ENCODE results near the gene PHKG1.
A peak's percentile ranks its signal among the peaks of the same experiment; 100 is the strongest.
"Not testable (repeated sequence)": the region's sequence is repeated elsewhere in the genome, so short reads cannot be mapped to it uniquely, and the experiment has no call there.

PHKG1 gene

GRCh38 chr7:56074371-56074791 lies 18.4 kb downstream of the PHKG1 start:
- Mint-ChIP-seq H3K4me3 (no peak overlapping the region), H3K4me1 (peaks cover 4% of the 10 kb centered on the region), H3K27me3 (no peaks in the 10 kb centered on the region), H3K27ac (no peak overlapping the region), H3K9me3 (no peaks in the 10 kb centered on the region), H3K36me3 (peaks cover 18% of the 10 kb centered on the region)
- peak; percentile 75 for DNase-seq (ENCODE audit: low spot score in 2 of 2)
- peak; percentile 91 for ATAC-seq (ENCODE audit: low read depth)

GRCh38 chr7:56066376-56066775 lies 26.4 kb downstream of the PHKG1 start:
- H3K27ac Mint-ChIP-seq; ATAC-seq (ENCODE audit: low read depth); H3K27me3 Mint-ChIP-seq; H3K4me3 Mint-ChIP-seq; H3K9me3 Mint-ChIP-seq; DNase-seq (ENCODE audit: low spot score in 2 of 2): not testable (repeated sequence)
- peaks cover 29% of the 10 kb centered on the region for H3K36me3 Mint-ChIP-seq
- peaks cover 21% of the 10 kb centered on the region for H3K4me1 Mint-ChIP-seq

DNA sequence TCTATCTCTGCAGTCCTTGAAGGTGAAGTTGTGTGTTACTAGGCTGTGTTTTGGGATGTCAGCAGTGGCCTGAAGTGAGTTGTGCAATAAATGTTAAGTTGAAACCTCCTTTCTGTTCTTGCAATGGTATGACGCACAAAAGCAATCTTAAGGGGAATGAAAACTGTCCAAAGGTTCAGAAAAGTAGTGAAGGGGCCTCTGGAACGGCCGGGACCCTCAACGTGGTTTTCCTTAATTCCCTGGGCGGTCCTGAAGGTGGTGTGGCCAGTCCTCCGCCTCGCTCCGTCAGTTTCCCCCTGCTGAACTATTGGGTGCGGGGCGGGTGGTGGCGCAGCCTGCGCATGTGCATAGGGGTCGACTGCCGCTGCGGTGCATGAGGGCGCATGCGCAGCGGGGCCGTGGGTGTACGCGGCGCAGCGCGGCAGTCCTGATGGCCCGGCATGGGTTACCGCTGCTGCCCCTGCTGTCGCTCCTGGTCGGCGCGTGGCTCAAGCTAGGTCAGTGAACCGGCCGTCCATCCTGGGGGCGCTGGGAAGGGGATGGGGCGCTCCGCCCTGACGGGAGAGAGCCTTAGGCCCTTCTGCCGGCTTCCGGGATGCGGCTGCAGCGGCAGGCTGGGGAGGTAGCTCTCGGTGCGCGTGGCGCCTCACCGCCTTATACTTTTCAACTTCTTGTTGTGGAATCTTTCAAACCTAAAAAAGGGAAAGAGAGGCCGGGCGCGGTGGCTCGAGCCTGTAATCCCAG lies 28.7 kb downstream of the PHKG1 start, which contains the start of gene SUMF2:
Gene SUMF2, plus strand, starts transcription at position 405 of the 744 bp plus-strand sequence. Its CDS starts 26 bp downstream, at position 431.
- Mint-ChIP-seq H3K9me3 (no peaks in the 10 kb centered on the region), H3K36me3 (peaks cover 25% of the 10 kb centered on the region), H3K4me1 (peaks cover 21% of the 10 kb centered on the region), H3K27me3 (no peaks in the 10 kb centered on the region), H3K4me3 (peak within 1 kb of the TSS; percentile 91), H3K27ac (peak within 1 kb of the TSS; percentile 84)
- DNase-seq (ENCODE audit: low spot score in 2 of 2), result peak; percentile 89 to 91
- ATAC-seq (ENCODE audit: low read depth), result peak; percentile 90

- H3K4me3 Mint-ChIP-seq, result peak overlapping the region; percentile 91
- no peaks in the 10 kb centered on the region for H3K9me3 Mint-ChIP-seq
- no peak for DNase-seq (ENCODE audit: low spot score in 2 of 2)
- H3K27me3 Mint-ChIP-seq, result no peaks in the 10 kb centered on the region
- no peak for ATAC-seq (ENCODE audit: low read depth)
- peak overlapping the region; percentile 84 for H3K27ac Mint-ChIP-seq
- peaks cover 19% of the 10 kb centered on the region for H3K36me3 Mint-ChIP-seq
- peaks cover 21% of the 10 kb centered on the region for H3K4me1 Mint-ChIP-seq
Measured at GRCh38 chr7:56063500-56063881, 29.3 kb downstream of the PHKG1 start.

GRCh38 chr7:56062382-56062781 lies 30.4 kb downstream of the PHKG1 start:
- Mint-ChIP-seq H3K27ac (peak overlapping the region; percentile 56), H3K4me1 (peaks cover 21% of the 10 kb centered on the region), H3K9me3 (no peaks in the 10 kb centered on the region), H3K27me3 (no peaks in the 10 kb centered on the region), H3K4me3 (peak overlapping the region; percentile 15), H3K36me3 (peaks cover 18% of the 10 kb centered on the region)
- DNase-seq (ENCODE audit: low spot score in 2 of 2) (no peak), ATAC-seq (ENCODE audit: low read depth) (no peak)

- Mint-ChIP-seq H3K27me3 (no peaks in the 10 kb centered on the region), H3K4me3 (no peak overlapping the region), H3K9me3 (no peaks in the 10 kb centered on the region), H3K36me3 (peaks cover 8% of the 10 kb centered on the region), H3K27ac (peak overlapping the region; percentile 24), H3K4me1 (peaks cover 14% of the 10 kb centered on the region)
- no peak for DNase-seq (ENCODE audit: low spot score in 2 of 2)
- ATAC-seq (ENCODE audit: low read depth), result no peak
Measured at GRCh38 chr7:56053993-56054392, 38.8 kb downstream of the PHKG1 start.

GRCh38 chr7:56053379-56053778 lies 39.4 kb downstream of the PHKG1 start:
- H3K36me3 Mint-ChIP-seq, result peaks cover 8% of the 10 kb centered on the region
- DNase-seq (ENCODE audit: low spot score in 2 of 2) (no peak), ATAC-seq (ENCODE audit: low read depth) (no peak)
- peaks cover 14% of the 10 kb centered on the region for H3K4me1 Mint-ChIP-seq
- no peak overlapping the region for H3K4me3 Mint-ChIP-seq
- H3K27ac Mint-ChIP-seq, result peak overlapping the region; percentile 94
- no peaks in the 10 kb centered on the region for H3K9me3 Mint-ChIP-seq
- no peaks in the 10 kb centered on the region for H3K27me3 Mint-ChIP-seq

DNA sequence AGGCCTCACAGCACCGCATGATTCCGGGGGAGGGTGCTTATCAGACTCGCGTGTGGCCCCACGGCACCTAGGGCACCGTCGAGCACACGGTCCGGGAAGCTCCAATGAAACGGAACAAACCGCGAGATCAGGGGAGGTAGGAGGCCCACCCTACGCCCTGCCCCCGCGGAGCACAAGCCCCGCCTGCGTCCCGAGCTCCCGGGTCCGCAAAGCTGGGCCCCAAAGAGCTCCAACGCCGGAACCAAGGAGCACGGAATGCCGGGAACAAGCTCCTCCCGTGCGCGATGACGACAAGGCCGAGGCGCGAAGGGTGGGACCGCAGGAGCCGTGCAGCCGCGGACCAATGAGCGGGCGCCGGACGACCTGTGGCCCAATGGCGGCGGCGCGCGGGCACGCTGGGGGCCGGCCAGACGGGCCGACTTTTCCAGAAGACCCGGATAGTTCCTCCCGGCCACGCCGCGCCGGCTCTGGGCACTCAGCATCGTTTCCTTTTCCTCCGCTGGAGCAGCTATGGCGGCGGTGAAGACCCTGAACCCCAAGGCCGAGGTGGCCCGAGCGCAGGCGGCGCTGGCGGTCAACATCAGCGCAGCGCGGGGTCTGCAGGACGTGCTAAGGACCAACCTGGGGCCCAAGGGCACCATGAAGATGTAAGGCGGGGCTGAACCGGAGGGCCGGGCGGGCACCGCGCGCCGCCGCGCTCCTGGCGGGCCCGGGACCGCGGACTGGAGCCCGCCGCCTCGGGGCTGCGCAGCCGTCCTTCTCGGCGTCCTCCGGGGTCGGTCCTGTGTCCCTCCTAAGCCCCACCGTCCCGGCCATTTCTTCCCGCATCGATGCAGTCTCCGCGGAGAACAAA lies 41.2 kb downstream of the PHKG1 start, which contains the start of the genes CCT6A and PSPH:
Gene CCT6A, plus strand, starts transcription at position 427 of the 853 bp plus-strand sequence. Its CDS starts 84 bp downstream, at position 511.
Gene PSPH, minus strand, starts transcription at position 106 of the 853 bp plus-strand sequence. CDS start 30,232 bp downstream, outside the sequence.
- peaks cover 14% of the 10 kb centered on the region for H3K4me1 Mint-ChIP-seq

DNA sequence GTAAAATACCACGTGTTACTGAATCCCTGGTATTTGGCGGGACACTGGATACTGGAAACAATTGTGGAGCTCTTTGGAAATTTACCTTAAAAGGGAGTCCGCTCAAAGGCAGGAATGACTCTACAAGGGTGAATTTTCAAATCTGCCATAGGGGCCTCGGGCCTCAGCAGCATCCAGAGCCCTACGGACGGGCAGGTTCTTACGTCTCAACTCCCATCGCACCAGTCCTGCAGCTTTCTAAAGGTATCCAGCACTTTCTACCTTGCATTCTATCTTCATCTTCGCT lies 41.8 kb downstream of the PHKG1 start:
- DNase-seq (ENCODE audit: low spot score in 2 of 2) (no peak), ATAC-seq (ENCODE audit: low read depth) (no peak)
- peaks cover 3% of the 10 kb centered on the region for H3K36me3 Mint-ChIP-seq
- peak overlapping the region; percentile 94 for H3K27ac Mint-ChIP-seq
- no peaks in the 10 kb centered on the region for H3K9me3 Mint-ChIP-seq
- H3K27me3 Mint-ChIP-seq, result no peaks in the 10 kb centered on the region
- H3K4me1 Mint-ChIP-seq, result peaks cover 14% of the 10 kb centered on the region
- peak overlapping the region; percentile 95 for H3K4me3 Mint-ChIP-seq

More for the DNA sequence above, 41.2 kb downstream of the PHKG1 start, which contains the start of the genes CCT6A and PSPH:
- ATAC-seq (ENCODE audit: low read depth) (peak; percentile 86), DNase-seq (ENCODE audit: low spot score in 2 of 2) (peak; percentile 60 to 82)
- H3K4me3 Mint-ChIP-seq, result peak within 1 kb of the TSS; percentile 95
- H3K36me3 Mint-ChIP-seq, result peaks cover 5% of the 10 kb centered on the region
- peak within 1 kb of the TSS; percentile 94 for H3K27ac Mint-ChIP-seq
- H3K27me3 Mint-ChIP-seq, result no peaks in the 10 kb centered on the region
- H3K9me3 Mint-ChIP-seq, result no peaks in the 10 kb centered on the region

DNA sequence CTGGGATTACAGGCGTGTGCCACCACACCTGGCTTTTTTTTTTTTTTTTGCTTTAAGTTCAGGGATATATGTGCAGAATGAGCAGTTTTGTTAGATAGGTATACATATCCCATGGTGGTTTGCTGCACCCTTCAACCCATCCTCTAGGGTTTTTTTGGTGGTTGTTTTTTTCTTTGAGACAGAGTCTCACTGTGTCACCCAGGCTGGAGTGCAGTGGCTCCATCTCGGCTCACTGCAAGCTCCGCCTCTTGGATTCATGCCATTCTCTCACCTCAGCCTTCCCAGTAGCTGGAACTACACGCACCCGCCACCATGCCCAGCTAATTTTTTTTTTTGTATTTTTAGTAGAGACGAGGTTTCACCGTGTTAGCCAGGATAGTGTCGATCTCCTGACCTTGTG lies 44.0 kb downstream of the PHKG1 start:
- not testable (repeated sequence) for H3K9me3 Mint-ChIP-seq; H3K27me3 Mint-ChIP-seq; H3K36me3 Mint-ChIP-seq; ATAC-seq (ENCODE audit: low read depth); DNase-seq (ENCODE audit: low spot score in 2 of 2); H3K4me3 Mint-ChIP-seq; H3K27ac Mint-ChIP-seq
- peaks cover 12% of the 10 kb centered on the region for H3K4me1 Mint-ChIP-seq

DNA sequence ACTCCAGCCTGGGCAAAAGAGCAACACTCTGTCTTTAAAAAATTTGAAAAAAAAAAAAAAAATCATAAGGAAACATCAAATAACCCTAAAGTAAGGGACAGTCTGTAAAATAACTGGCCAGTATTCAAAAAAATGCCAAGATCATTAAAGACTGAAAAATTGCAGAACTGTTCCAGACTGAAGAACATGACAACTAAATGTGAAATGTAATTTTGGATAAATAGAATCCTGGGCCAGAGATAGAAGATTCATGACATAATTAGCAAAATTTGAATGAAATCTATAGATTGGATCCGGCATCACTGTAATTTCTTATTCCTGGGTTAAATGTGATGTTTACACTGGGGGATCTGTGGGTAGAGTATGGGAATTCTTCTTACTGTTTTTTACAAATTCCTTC lies 44.5 kb downstream of the PHKG1 start:
- DNase-seq (ENCODE audit: low spot score in 2 of 2) (no peak), ATAC-seq (ENCODE audit: low read depth) (no peak)
- H3K4me3 Mint-ChIP-seq, result no peak overlapping the region
- peaks cover 12% of the 10 kb centered on the region for H3K4me1 Mint-ChIP-seq
- H3K27me3 Mint-ChIP-seq, result no peaks in the 10 kb centered on the region
- H3K9me3 Mint-ChIP-seq, result no peaks in the 10 kb centered on the region
- no peaks in the 10 kb centered on the region for H3K36me3 Mint-ChIP-seq
- no peak overlapping the region for H3K27ac Mint-ChIP-seq

- not testable (repeated sequence) for H3K9me3 Mint-ChIP-seq; DNase-seq (ENCODE audit: low spot score in 2 of 2); H3K4me3 Mint-ChIP-seq; ATAC-seq (ENCODE audit: low read depth); H3K27ac Mint-ChIP-seq; H3K36me3 Mint-ChIP-seq; H3K27me3 Mint-ChIP-seq
- peaks cover 12% of the 10 kb centered on the region for H3K4me1 Mint-ChIP-seq
Measured at GRCh38 chr7:56047446-56048116, 45.2 kb downstream of the PHKG1 start.

DNA sequence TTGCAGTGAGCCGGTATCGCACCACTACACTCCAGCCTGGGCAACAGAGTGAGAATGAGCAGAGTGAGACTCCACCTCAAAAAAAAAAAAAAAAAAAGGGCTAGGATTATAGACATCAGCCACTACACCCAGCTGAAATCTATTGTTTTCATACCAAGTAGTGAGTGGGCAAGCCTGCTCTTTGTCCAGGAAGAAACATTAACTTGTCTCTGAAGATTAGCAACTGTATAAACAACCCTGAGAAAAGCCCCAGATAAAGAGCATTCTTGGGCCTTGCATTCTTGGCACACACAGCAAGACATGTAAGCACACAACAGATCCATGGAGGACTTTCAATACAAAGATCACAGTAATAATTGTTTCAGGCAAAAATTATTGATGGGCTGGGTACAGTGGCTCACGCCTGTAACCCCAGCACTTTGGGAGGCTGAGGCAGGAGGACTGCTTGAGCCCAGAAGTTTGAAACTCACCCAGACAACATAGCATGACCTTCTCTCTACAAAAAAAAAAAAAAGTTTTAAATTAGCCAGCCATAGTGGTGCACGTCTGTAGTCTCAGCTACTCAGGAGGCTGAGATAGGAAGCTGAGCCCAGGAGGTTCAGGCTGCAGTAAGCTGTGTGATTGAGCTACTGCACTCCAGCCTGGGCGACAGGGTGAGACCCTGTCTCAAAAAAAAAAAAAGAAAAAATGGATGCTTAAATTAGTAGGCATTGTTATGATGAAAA lies 45.9 kb downstream of the PHKG1 start:
- H3K9me3 Mint-ChIP-seq, result no peaks in the 10 kb centered on the region
- no peak overlapping the region for H3K4me3 Mint-ChIP-seq
- no peaks in the 10 kb centered on the region for H3K27me3 Mint-ChIP-seq
- H3K36me3 Mint-ChIP-seq, result peaks cover 3% of the 10 kb centered on the region
- no peak for ATAC-seq (ENCODE audit: low read depth)
- DNase-seq (ENCODE audit: low spot score in 2 of 2), result no peak
- H3K27ac Mint-ChIP-seq, result no peak overlapping the region
- H3K4me1 Mint-ChIP-seq, result peaks cover 9% of the 10 kb centered on the region
